HepG2 (cell line): ENCODE data around the gene ZBTB20. TPM values are rescaled to one million over a fixed set of nuclear protein-coding genes. Genes with fewer than 3 reads are reported as not detected.

Source experiments
- ATAC-seq: fragments of 200-7000 bp; cut with Tn5 transposase; 3 replicates; pipeline ENCODE4 v1.9.1; 2020; ENCODE audit warnings: mild to moderate bottlenecking, moderate library complexity
- BruUV-seq: library from RNA; stranded (reverse); fragments of 400-500 nt; replicated peaks from 2 replicates; lab custom pipeline; 2021; lab: Mats Ljungman, UMichigan
- CTCF ChIA-PET: fragments of 300-600 bp; formaldehyde crosslinking; extraction: SDS; loops from one replicate; lab custom pipeline; 2021; ENCODE audit warnings: low total read pairs, inconsistent platforms, low intra/inter-chr PET ratio; lab: Yijun Ruan, JAX
- POLR2A ChIA-PET: fragments of 350-600 bp; sonication (Branson Sonifier 250); formaldehyde crosslinking; loops from one replicate; lab custom pipeline; 2020; ENCODE audit warnings: antibody characterized with exemption, inconsistent platforms; lab: Yijun Ruan, JAX
- DNase-seq: peaks from one replicate; pipeline ENCODE4 v3.0.0-alpha.2; 2015; ENCODE audit warnings: low spot score
- FAIRE-seq: peaks from 3 replicates; lab custom pipeline; 2011; peaks lifted over from hg19 to GRCh38; lab: Jason Lieb, UNC
- H2AFZ ChIP-seq: one replicate; pipeline ENCODE4 v1.6.1; 2011; ENCODE audit warnings: low read length, inconsistent platforms
- H3K27ac ChIP-seq: fragments of 300-600 bp; 3 replicates; pipeline ENCODE4 v1.8.0; 2011; ENCODE audit warnings: mixed run types, mild to moderate bottlenecking, mixed read lengths, low read length, inconsistent platforms; ENCODE audit not compliant: insufficient read depth; ENCODE audit errors: extremely low read length
- H3K27me3 ChIP-seq, 2 experiments: fragments of 200-600 bp in 1 of 2; 2 replicates in 1 of 2; 3 replicates in 1 of 2; pipeline versions ENCODE4 v1.6.0 to v1.8.0; 2011; ENCODE audit warnings: low read length in 2 of 2, mild to moderate bottlenecking in 2 of 2, moderate library complexity in 2 of 2, inconsistent platforms in 1 of 2; ENCODE audit not compliant: insufficient read depth in 2 of 2, control insufficient read depth in 1 of 2
- H3K36me3 ChIP-seq, 2 experiments: fragments of 200-600 bp in 1 of 2; replicated peaks in 1 of 2; 2 replicates in 1 of 2; 3 replicates in 1 of 2; pipeline versions ENCODE4 v1.5.1 to v1.8.0; 2011; ENCODE audit warnings: low read length in 2 of 2, inconsistent platforms in 1 of 2; ENCODE audit not compliant: insufficient read depth in 2 of 2, control insufficient read depth in 1 of 2
- H3K4me1 ChIP-seq: 2 replicates; pipeline ENCODE4 v1.5.1; 2012; ENCODE audit warnings: low read length, inconsistent platforms; ENCODE audit not compliant: insufficient read depth
- H3K4me2 ChIP-seq: 2 replicates; pipeline ENCODE4 v1.6.0; 2011; ENCODE audit warnings: low read depth, low read length, inconsistent platforms
- H3K4me3 ChIP-seq, 3 experiments: fragments of 200-600 bp in 1 of 3; sonication (generic), shearing (Covaris generic) in 1 of 3; replicated peaks in 1 of 3; 2 replicates each; pipeline ENCODE4 v1.5.1; 2011 to 2016; ENCODE audit warnings: low read length in 3 of 3, inconsistent platforms in 2 of 3, low read depth in 2 of 3, mild to moderate bottlenecking in 2 of 3, control low read depth in 1 of 3, mixed read lengths in 1 of 3; ENCODE audit not compliant: insufficient read depth in 1 of 3
- H3K79me2 ChIP-seq: one replicate; pipeline ENCODE4 v1.6.1; 2011; ENCODE audit warnings: low read length, inconsistent platforms; ENCODE audit not compliant: insufficient read depth
- H3K9ac ChIP-seq: 2 replicates; pipeline ENCODE4 v1.6.0; 2011; ENCODE audit warnings: mild to moderate bottlenecking, low read depth, low read length, inconsistent platforms; ENCODE audit not compliant: insufficient read depth
- H3K9me3 ChIP-seq: 2 replicates; pipeline ENCODE4 v1.5.1; 2012; ENCODE audit warnings: mild to moderate bottlenecking, low read length
- H4K20me1 ChIP-seq: 2 replicates; pipeline ENCODE4 v1.6.0; 2011; ENCODE audit warnings: inconsistent platforms, mild to moderate bottlenecking, low read length, moderate library complexity; ENCODE audit not compliant: insufficient read depth
- ARHGAP35 ChIP-seq: sonication (generic); formaldehyde crosslinking; IDR thresholded peaks from 2 replicates; pipeline ENCODE4 v1.9.0; 2022; ENCODE audit warnings: mild to moderate bottlenecking, inconsistent platforms, moderate library complexity, missing genetic modification reagents, borderline replicate concordance
- FOSL2 ChIP-seq: sonication (generic); formaldehyde crosslinking; IDR thresholded peaks from 2 replicates; pipeline ENCODE4 v1.4.0; 2020; ENCODE audit warnings: missing genetic modification reagents
- MAFK ChIP-seq, 2 experiments: IDR thresholded peaks in 1 of 2; conservative IDR thresholded peaks in 1 of 2; 2 replicates each; pipeline ENCODE4 v1.6.1; 2011; ENCODE audit warnings: improper control_type of control experiment in 2 of 2, low read length in 2 of 2
- TRIM24 ChIP-seq: sonication (generic); formaldehyde crosslinking; IDR thresholded peaks from 2 replicates; pipeline ENCODE4 v1.8.0; 2022; ENCODE audit warnings: mild to moderate bottlenecking, missing genetic modification reagents
- ZNF441 ChIP-seq: sonication (generic); formaldehyde crosslinking; IDR thresholded peaks from 2 replicates; pipeline ENCODE4 v1.7.0; 2021; ENCODE audit warnings: missing genetic modification reagents, borderline replicate concordance
- WGBS: methylation state at CpG from one replicate; pipeline ENCODE4 v1.1.6; 2017; ENCODE audit warnings: low lambda C conversion rate; 5-methylcytosine and 5-hydroxymethylcytosine counted together
- in situ Hi-C: cut with HindIII; loops from 2 replicates; pipeline ENCODE4 v1.10.0; 2017; ENCODE audit warnings: low pct_unique_long_range_greater_than_20kb; ENCODE audit not compliant: extremely low pct_ligation_motif_present
- intact Hi-C: fragments of 100-400 bp; cut with micrococcal nuclease; formaldehyde crosslinking; loops from one replicate; pipeline ENCODE4 v1.10.0; 2022; ENCODE audit not compliant: unreplicated experiment
- polyA plus RNA-seq, 8 experiments: library from polyadenylated mRNA; depleted of rRNA in 3 of 8; stranded (reverse) in 7 of 8; unstranded in 1 of 8; fragments of >200 nt; fragmentation: Illumina TruSeq in 4 of 8; extraction: Trizol in 4 of 8; gene quantifications; 2 replicates each; pipeline versions ENCODE4 v1.2.1 to v1.2.3, GENCODE V29; 2011 to 2016; ENCODE audit warnings: low read depth in 4 of 8, missing spikeins in 1 of 8, mixed read lengths in 1 of 8; ENCODE audit not compliant: insufficient read depth in 1 of 8
- total RNA-seq, 5 experiments: library from RNA; depleted of rRNA; stranded (reverse); fragments of >200 nt; fragmentation: Illumina TruSeq; extraction: Trizol; gene quantifications; 2 replicates each; pipeline ENCODE4 v1.2.3, GENCODE V29; 2016; ENCODE audit warnings: low read depth in 1 of 5
- TF ChIP-seq, protein P1 (sequence below): sonication (generic); formaldehyde crosslinking; IDR thresholded peaks from 2 replicates; pipeline ENCODE4 v1.4.0; 2020; ENCODE audit warnings: missing genetic modification reagents
- TF ChIP-seq, protein P2 (sequence below), 2 experiments: sonication (generic) in 1 of 2; formaldehyde crosslinking in 1 of 2; IDR thresholded peaks; 2 replicates each; pipeline versions ENCODE4 v1.4.0 to v1.6.1; 2016 to 2020; ENCODE audit warnings: borderline replicate concordance in 1 of 2, low read depth in 1 of 2, mild to moderate bottlenecking in 1 of 2, missing genetic modification reagents in 1 of 2

The ZBTB20 gene
- total and polyA plus RNA-seq, 2 of the 13 experiments (the other 11 are each of a cell fraction or from before 2014, with no cell fraction given), result 1.9 to 8.8 TPM

DNA sequence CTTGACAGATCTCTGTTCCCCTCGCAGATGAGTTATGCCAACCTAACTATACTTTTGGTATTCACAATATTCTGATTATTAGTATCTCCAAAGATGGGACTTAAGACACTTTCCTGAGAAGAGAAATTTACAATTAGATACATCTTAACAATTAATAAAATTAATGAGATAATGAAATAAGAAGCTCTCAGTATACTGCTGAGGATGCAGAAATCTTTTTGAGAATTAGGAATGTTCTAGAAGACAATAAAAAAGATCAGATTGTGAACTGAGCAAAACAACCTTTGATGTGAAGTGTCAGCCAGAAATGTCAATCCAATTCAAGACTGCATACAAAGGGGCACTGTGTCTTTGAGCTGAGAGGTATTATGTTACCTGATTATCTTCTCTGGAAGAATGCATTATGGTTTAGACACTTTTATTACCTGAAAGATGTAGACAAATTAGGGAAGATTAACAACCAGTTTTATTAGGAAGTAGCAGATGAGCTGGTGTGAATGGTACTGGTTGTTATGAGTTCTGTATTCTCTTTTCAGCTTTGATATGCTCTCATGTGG, 590.4 kb downstream of the ZBTB20 start:
- no peaks in the 10 kb centered on the region for H3K4me1 ChIP-seq
- H4K20me1 ChIP-seq, result no peaks in the 10 kb centered on the region
- H2AFZ ChIP-seq, result no peak overlapping the region
- CTCF ChIA-PET, result no interaction called here
- in situ Hi-C loops (no loop called here), intact Hi-C loops (no loop called here)
- TF ChIP-seq MAFK (conservative IDR thresholded peaks at IDR 0.05 in 1 of 2, IDR thresholded peaks at IDR 0.05 in 1 of 2; ENCODE audit: low read length in 2 of 2) (peak in 1 of 2 experiments; percentile 48; a peak in 2 of 4 replicates), FOSL2 (CRISPR knock-in tag) (no peak)
- H3K4me3 ChIP-seq, result no peak overlapping the region
- no TSS peak for BruUV-seq
- 100% methylated on average over 1 of the region's 1 CpG for WGBS
- H3K36me3 ChIP-seq, result no peaks in the 10 kb centered on the region
- no peaks in the 10 kb centered on the region for H3K9me3 ChIP-seq
- FAIRE-seq, result no peak
- no peaks in the 10 kb centered on the region for H3K27me3 ChIP-seq
- no peak for DNase-seq
- no peaks in the 10 kb centered on the region for H3K79me2 ChIP-seq
- no peak overlapping the region for H3K9ac ChIP-seq
- no peak overlapping the region for H3K4me2 ChIP-seq
- POLR2A ChIA-PET, result no interaction called here
- H3K27ac ChIP-seq, result no peak overlapping the region
- no peak for ATAC-seq

DNA sequence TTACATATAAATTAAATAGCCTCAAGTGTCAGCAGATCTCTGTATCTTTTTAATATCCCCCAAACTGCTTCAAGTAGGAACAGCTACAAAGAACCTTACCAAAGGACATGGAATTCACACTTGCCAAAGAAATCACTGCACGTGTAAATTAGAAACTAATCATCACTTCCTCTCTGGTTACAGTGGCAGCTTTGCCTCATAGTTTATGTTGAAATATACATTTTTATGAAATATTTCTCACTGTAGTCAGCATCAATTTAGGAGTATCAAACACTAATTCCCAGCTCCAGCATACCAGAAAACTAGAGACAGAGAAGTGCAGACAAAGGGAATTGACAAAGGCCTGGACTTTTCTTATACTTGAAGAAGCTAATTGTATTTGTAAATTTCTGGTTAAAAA, 592.4 kb downstream of the ZBTB20 start:
- BruUV-seq, result no TSS peak
- CTCF ChIA-PET, result no interaction called here
- Histone ChIP-seq H3K4me1 (no peaks in the 10 kb centered on the region), H3K9me3 (no peaks in the 10 kb centered on the region), H3K27me3 (no peaks in the 10 kb centered on the region), H3K36me3 (no peaks in the 10 kb centered on the region), H2AFZ (no peak overlapping the region), H3K27ac (no peak overlapping the region), H3K79me2 (no peaks in the 10 kb centered on the region), H3K4me3 (no peak overlapping the region), H4K20me1 (no peaks in the 10 kb centered on the region), H3K4me2 (no peak overlapping the region), H3K9ac (no peak overlapping the region)
- no peak for DNase-seq
- no peak for ATAC-seq
- POLR2A ChIA-PET, result interaction anchor here (0.6 kb wide), 1 partner anchor 69 kb away, joined by 3 read pairs; no protein-coding TSS in a partner anchor
- FAIRE-seq, result no peak
- in situ Hi-C loops (no loop called here), intact Hi-C loops (no loop called here)
- WGBS, result 100% methylated on average over 1 of the region's 1 CpG
- TF ChIP-seq, protein P1, sequence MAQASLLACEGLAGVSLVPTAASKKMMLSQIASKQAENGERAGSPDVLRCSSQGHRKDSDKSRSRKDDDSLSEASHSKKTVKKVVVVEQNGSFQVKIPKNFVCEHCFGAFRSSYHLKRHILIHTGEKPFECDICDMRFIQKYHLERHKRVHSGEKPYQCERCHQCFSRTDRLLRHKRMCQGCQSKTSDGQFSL (CRISPR knock-in tag), result no peak
- TF ChIP-seq ZNF441 (CRISPR knock-in tag), result no peak
- TF ChIP-seq, protein P2, sequence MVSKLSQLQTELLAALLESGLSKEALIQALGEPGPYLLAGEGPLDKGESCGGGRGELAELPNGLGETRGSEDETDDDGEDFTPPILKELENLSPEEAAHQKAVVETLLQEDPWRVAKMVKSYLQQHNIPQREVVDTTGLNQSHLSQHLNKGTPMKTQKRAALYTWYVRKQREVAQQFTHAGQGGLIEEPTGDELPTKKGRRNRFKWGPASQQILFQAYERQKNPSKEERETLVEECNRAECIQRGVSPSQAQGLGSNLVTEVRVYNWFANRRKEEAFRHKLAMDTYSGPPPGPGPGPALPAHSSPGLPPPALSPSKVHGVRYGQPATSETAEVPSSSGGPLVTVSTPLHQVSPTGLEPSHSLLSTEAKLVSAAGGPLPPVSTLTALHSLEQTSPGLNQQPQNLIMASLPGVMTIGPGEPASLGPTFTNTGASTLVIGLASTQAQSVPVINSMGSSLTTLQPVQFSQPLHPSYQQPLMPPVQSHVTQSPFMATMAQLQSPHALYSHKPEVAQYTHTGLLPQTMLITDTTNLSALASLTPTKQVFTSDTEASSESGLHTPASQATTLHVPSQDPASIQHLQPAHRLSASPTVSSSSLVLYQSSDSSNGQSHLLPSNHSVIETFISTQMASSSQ (IDR thresholded peaks at IDR 0.05; ENCODE audit: low read depth), result no peak
- TF ChIP-seq, protein P2 (CRISPR knock-in tag; IDR thresholded peaks at IDR 0.05; ENCODE audit: borderline replicate concordance), result no peak
- TF ChIP-seq TRIM24, result no peak
- TF ChIP-seq ARHGAP35, result no peak
